HG03442 (cell line): ENCODE data around the gene PEX16.
"Not testable (repeated sequence)": the region's sequence is repeated elsewhere in the genome, so short reads cannot be mapped to it uniquely, and the experiment has no call there.

Source experiments
- ATAC-seq: cut with Tn5 transposase; IDR thresholded peaks from one replicate; pipeline ENCODE4 v1.9.1; 2021; ENCODE audit warnings: mild to moderate bottlenecking, moderate library complexity; ENCODE audit not compliant: unreplicated experiment

The PEX16 gene

DNA sequence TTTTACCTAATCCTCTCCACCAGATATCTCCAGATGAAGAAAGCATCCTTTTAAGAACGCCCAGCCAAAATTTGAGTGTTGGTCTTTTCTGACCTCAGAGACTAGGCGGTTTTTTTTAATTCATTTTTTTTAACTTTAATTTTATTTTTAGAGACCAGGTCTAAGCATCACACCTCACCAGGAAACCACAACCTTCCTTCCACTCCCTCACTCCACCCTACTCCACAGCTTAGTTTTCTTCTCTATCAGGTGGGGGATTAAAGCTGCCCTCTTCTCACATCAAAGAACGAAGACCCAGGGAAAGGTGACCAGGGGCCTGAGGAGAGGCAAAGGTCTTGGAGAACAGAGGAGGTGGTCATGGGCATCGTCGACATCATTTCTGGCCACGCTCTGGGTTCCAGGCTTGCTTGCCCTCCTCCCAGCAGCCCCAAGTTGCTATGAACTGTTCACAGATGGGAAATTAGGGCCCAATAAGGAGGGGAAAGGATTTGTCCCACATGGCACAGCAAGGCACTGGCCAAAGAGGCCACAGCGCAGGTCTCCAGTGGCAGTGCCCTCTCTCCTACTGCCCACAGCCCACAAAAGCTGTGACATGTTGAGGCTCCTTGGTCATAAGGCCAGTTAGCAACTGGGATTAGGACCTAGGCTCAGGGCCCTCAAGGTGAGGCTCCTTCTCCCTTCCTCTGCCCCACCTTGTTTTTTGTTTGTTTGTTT lies 1.4 kb upstream of the PEX16 start:
- ATAC-seq = no peak

DNA sequence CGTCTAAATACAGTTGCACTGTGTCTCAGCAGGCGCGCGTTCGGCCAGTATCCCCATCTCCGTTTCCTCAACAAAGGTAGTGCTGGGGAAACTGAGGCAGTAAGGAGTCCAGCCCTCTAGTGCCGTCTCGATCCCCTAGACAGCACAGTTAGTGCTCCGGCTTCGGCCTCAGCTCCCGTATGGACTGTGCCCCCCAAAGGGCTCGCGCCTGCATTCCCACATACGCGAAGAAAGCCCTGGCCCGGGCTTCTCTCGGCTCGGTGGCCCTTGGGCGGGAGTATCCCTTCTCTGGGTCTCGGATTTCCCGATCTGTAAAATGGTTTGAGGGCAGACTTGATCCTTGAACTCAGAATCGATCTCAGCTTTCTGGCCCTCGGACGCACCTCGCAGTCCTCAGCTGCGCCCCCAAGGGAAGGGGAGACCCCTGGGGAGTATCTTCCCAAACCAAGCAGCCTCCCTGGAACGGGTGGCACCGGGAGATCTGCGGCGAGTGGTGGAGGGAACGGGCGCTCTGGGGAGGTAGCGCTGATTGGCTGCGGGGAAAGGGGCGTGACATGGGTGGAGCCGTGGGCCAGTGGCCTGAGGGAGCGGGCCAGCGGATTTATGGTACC lies 759 bp upstream of the PEX16 start:
- ATAC-seq = peak; percentile 34

DNA sequence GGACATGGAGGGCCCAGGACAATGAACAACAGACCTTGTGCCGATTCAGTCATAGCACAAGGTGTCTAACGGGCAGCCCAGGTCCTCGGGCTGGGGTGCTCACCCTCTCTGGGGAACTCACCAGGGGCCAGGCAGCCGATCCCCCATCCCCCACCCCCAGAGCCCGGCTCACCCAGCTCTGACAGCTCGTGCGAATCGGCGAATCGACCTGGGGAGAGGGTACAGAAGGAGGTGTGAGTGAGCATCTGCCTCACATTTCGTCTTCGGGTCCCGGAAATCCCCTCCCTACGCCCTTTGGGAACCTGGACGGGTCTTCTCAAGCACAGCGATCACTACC lies 423 bp downstream of the PEX16 start:
- ATAC-seq = no peak

GRCh38 chr11:45915446-45915845 lies 2.2 kb downstream of the PEX16 start:
- ATAC-seq = no peak

DNA sequence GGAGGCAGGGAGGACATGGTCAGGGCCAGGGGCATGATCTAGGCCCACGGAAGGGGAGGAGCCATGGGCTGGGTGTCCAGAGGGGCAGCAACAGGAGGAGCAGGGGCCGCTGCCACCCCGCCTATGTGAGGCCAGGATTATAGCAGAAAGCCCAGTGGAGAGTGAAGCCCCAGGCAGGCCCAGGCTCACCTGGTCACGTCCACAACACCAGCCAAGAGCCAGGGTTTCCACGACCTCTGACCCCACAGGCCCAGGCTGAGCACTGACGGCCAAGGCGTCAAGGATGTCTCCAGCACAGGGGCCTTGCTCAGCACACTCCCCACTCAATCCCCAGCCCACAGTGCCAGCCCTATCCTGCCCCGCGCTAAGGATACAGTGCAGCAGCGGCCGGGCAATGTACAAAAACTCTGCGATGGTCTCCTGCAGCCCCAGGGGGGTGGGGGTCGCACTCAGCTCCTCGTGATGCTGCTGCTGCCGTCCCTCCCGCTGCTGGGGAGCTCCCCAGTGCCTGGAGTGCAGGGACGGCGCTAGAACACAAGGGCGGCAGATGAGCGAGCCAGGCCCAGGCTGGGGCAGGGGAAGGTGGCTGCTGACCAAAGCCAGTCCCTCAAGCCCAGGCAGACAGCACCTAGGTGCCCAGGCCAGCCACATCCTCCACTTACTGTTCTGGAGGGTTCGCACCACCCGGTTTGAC lies 3.6 kb downstream of the PEX16 start:
- no peak for ATAC-seq

- no peak for ATAC-seq
Measured at GRCh38 chr11:45913514-45913913, 4.2 kb downstream of the PEX16 start.

- no peak for ATAC-seq
Measured at GRCh38 chr11:45910623-45911022, 7.1 kb downstream of the PEX16 start.

GRCh38 chr11:45909594-45910475 lies 7.8 kb downstream of the PEX16 start:
- no peak for ATAC-seq

- no peak for ATAC-seq
Measured at GRCh38 chr11:45907911-45908370, 9.7 kb downstream of the PEX16 start.

DNA sequence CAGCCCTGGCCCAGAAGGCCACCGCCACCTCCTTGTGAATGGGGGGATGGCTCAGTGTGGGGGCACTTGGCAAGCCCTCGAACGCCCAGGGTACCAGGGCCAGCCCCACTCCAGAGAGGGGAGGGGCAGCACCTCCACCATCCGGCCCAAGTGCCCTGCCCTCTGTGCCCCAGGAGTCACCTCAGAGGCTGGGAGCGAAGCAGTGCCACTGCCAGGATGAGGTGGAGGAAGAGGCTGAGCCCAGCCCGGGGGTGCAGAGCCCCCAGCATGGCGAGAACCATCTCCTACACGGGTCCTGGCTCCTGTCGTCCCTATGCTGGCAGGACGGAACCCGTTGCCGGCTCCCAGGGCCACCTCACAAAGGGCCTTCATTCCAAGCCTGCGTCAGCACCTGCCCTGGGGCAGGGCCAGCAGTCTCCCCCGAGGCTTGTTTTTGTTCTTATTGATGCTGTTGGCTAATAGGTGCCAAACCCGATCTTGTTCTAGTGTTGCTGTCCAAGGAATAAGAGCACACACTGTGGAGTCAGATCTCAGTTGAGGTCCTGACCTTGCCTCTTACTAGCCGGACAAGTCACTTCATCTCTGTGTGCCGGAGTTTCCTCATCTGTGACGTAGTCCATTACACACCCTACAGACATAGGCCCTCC lies 10.6 kb downstream of the PEX16 start, which contains the start of gene FREY1:
TSS of gene FREY1 (minus strand) at position 307 of the 647 bp plus-strand sequence. CDS start at position 281, 26 bp downstream.
- no peak for ATAC-seq

DNA sequence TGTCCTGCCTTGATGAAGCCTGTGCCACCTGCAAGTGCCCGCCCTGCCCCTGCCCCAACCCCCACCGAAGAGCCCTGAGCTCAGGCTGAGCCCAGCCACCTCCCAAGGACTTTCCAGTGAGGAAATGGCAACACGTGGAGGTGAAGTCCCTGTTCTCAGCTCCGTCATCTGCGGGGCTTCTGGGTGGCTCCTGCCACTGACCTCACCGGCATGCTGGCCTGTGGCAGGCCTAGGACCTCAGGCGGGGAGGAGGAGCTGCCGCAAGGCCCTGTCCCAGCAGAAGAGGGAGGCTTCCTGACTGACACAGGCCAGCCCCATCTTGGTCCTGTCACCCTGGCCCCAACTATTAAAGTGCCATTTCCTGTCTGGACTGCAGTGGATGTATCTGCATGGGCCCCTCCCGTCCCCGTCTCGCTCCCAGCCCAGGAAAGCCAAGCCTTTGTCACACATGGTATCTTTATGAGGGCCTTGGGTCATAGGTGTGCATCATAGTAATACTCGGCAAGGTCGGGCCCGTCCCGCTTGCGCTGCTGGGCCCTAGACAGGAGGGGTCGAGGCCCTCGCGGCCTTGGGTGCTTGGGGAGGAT lies 11.5 kb downstream of the PEX16 start:
- ATAC-seq = no peak

GRCh38 chr11:45905576-45905975 lies 12.1 kb downstream of the PEX16 start:
- ATAC-seq = not testable (repeated sequence)

DNA sequence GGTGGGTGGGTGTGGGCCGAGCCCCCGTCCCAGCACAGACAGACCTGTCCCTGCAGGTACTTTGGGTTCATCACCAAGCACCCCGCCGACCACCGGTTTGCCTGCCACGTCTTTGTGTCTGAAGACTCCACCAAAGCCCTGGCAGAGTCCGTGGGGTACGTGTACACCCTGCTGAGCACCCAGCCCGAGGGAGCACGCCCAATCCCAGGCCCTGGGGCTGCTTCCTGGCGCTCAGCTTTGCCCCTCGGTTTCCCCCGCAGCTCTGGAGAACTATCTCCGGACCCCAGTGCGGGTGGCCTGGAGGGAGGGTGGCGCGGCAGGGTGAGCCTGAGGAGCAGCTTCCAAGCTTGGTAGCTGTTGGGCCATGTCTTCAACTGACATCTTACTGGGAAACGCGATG lies 12.6 kb downstream of the PEX16 start:
- no peak for ATAC-seq

GRCh38 chr11:45904309-45904915 lies 13.3 kb downstream of the PEX16 start:
- no peak for ATAC-seq

- ATAC-seq = no peak
Measured at GRCh38 chr11:45902452-45903380, 15.0 kb downstream of the PEX16 start.

DNA sequence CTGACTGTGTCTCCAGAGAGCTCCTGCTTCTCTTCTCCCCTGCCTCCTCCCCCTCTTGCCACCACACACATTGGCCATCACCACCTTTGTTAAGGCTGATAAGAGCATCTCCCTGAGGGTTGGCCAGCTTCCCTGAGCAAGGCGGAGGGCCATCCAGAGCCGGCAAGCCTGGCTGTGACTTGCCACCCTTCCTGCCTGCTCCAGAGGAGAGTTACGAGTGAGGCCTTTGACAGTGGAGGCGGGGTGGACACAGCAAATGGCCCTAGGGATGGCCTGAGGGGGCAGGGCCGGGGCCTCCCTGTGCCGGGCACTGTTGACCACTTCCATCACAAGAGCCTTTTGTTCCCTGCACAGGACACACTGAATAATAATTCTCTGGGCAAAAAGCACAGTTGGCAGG lies 16.1 kb downstream of the PEX16 start:
- ATAC-seq = no peak

GRCh38 chr11:45900916-45901617 lies 16.6 kb downstream of the PEX16 start:
- no peak for ATAC-seq

DNA sequence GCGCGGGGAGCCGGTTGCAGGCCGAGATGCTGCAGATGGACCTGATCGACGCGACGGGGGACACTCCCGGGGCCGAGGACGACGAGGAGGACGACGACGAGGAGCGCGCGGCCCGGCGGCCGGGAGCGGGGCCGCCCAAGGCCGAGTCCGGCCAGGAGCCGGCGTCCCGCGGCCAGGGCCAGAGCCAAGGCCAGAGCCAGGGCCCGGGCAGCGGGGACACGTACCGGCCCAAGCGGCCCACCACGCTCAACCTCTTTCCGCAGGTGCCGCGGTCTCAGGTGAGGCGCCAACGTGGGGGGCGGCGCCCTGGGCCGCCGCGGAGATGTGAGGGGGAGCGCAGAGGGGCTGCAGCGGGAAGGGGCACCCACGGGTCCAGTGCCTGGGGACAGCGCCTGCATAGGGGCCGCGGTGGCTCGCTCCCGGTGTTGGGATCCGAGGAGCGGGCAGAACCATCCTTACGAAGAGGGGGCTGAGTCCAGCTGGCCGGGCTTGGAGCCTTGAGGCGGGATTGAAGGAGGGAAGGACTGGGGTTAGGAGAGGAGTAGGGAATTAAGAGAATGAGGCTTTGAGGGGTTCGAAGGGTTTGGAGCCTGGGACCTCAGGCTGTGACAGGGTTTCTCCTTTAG lies 17.4 kb downstream of the PEX16 start:
- ATAC-seq = peak; percentile 15
